Measurements from ENCODE around the gene UNCX. TPM values are rescaled to one million over a fixed set of nuclear protein-coding genes. Genes with fewer than 3 reads are reported as not detected.

Gene UNCX
- total RNA-seq, 2 experiments from 2014 or later, result not detected

- ChIA-PET CTCF (ENCODE audit: unreplicated experiment) (interaction anchor here (0.6 kb wide), 1 partner anchor 34 kb away, joined by 3 read pairs; no protein-coding TSS in a partner anchor), POLR2A (interaction anchor here (0.7 kb wide), 1 partner anchor 745 kb away, joined by 3 read pairs; no protein-coding TSS in a partner anchor)
- intact Hi-C loops (cut with micrococcal nuclease; ENCODE audit: unreplicated experiment), result no loop called here
- DNase-seq (ENCODE audit: low spot score), result no peak
- Histone ChIP-seq H3K4me3 (ENCODE audit: low read depth, low read length, poor library complexity, severe bottlenecking) (no peak overlapping the region), H3K9me2 (ENCODE audit: insufficient read depth, low read length) (no peaks in the 10 kb centered on the region), H3K4me2 (ENCODE audit: low read length) (no peak overlapping the region), H3K36me3 (ENCODE audit: insufficient read depth, low read length) (no peaks in the 10 kb centered on the region), H3K27ac (ENCODE audit: low read depth, low read length, poor library complexity, severe bottlenecking) (no peak overlapping the region), H3K79me2 (ENCODE audit: insufficient read depth, low read depth, low read length) (no peaks in the 10 kb centered on the region), H4K20me1 (ENCODE audit: insufficient read depth, low read length) (no peaks in the 10 kb centered on the region), H2AFZ (ENCODE audit: low read length) (no peak overlapping the region), H3K9me3 (ENCODE audit: low read length) (no peaks in the 10 kb centered on the region), H3K4me1 (ENCODE audit: insufficient read depth, low read length, poor library complexity, severe bottlenecking) (no peaks in the 10 kb centered on the region)
- TF ChIP-seq, protein P1, sequence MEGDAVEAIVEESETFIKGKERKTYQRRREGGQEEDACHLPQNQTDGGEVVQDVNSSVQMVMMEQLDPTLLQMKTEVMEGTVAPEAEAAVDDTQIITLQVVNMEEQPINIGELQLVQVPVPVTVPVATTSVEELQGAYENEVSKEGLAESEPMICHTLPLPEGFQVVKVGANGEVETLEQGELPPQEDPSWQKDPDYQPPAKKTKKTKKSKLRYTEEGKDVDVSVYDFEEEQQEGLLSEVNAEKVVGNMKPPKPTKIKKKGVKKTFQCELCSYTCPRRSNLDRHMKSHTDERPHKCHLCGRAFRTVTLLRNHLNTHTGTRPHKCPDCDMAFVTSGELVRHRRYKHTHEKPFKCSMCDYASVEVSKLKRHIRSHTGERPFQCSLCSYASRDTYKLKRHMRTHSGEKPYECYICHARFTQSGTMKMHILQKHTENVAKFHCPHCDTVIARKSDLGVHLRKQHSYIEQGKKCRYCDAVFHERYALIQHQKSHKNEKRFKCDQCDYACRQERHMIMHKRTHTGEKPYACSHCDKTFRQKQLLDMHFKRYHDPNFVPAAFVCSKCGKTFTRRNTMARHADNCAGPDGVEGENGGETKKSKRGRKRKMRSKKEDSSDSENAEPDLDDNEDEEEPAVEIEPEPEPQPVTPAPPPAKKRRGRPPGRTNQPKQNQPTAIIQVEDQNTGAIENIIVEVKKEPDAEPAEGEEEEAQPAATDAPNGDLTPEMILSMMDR (conservative IDR thresholded peaks at IDR 0.05; ENCODE audit: low read length), result no peak
- no peak for TF ChIP-seq EZH2phosphoT487 (IDR thresholded peaks at IDR 0.05; ENCODE audit: borderline replicate concordance, low read depth, low read length)
- no TSS peak for BruUV-seq (replicated peaks)
Observed at GRCh38 chr7:1284743-1285458, 52.2 kb downstream of the UNCX start.

GRCh38 chr7:1285556-1286301 lies 53.1 kb downstream of the UNCX start:
- no peak overlapping the region for H3K27ac ChIP-seq (ENCODE audit: low read depth, low read length, poor library complexity, severe bottlenecking)
- POLR2A ChIA-PET, result no interaction called here
- H3K4me1 ChIP-seq (ENCODE audit: insufficient read depth, low read length, poor library complexity, severe bottlenecking), result no peaks in the 10 kb centered on the region
- TF ChIP-seq EZH2phosphoT487 (IDR thresholded peaks at IDR 0.05; ENCODE audit: borderline replicate concordance, low read depth, low read length), result no peak
- TF ChIP-seq, protein P1 (conservative IDR thresholded peaks at IDR 0.05; ENCODE audit: low read length), result no peak
- no peak overlapping the region for H2AFZ ChIP-seq (ENCODE audit: low read length)
- no peaks in the 10 kb centered on the region for H3K9me2 ChIP-seq (ENCODE audit: insufficient read depth, low read length)
- H3K36me3 ChIP-seq (ENCODE audit: insufficient read depth, low read length), result no peaks in the 10 kb centered on the region
- DNase-seq (ENCODE audit: low spot score), result no peak
- H3K4me3 ChIP-seq (ENCODE audit: low read depth, low read length, poor library complexity, severe bottlenecking), result no peak overlapping the region
- H3K4me2 ChIP-seq (ENCODE audit: low read length), result no peak overlapping the region
- CTCF ChIA-PET (ENCODE audit: unreplicated experiment), result interaction anchor here (0.6 kb wide), 1 partner anchor 33 kb away, joined by 3 read pairs; no protein-coding TSS in a partner anchor
- H3K79me2 ChIP-seq (ENCODE audit: insufficient read depth, low read depth, low read length), result no peaks in the 10 kb centered on the region
- H4K20me1 ChIP-seq (ENCODE audit: insufficient read depth, low read length), result no peaks in the 10 kb centered on the region
- no peaks in the 10 kb centered on the region for H3K9me3 ChIP-seq (ENCODE audit: low read length)
- intact Hi-C loops (cut with micrococcal nuclease; ENCODE audit: unreplicated experiment), result no loop called here
- BruUV-seq (replicated peaks), result no TSS peak

Other genes starting within 250 kb of the UNCX start
- 0.31 TPM in 1 of 2 replicates, not detected in the other for gene CYP2W1, start 249.7 kb upstream of the UNCX start, total RNA-seq (2014; rRNA removed; shearing (Covaris generic))
- 1.3 and 1.5 TPM in 2 replicates for gene CYP2W1, start 249.7 kb upstream of the UNCX start, total RNA-seq (2022)
- gene GPR146, start 188.3 kb upstream of the UNCX start, total RNA-seq (2014; rRNA removed; shearing (Covaris generic)), result 0.62 and 0.95 TPM in 2 replicates
- 0.77 and 3.3 TPM in 2 replicates for gene GPR146, start 188.3 kb upstream of the UNCX start, total RNA-seq (2022)
- 22.9 and 34.9 TPM in 2 replicates for gene GPER1, start 144.8 kb upstream of the UNCX start, total RNA-seq (2014; rRNA removed; shearing (Covaris generic))
- 44.7 and 75.9 TPM in 2 replicates for gene GPER1, start 144.8 kb upstream of the UNCX start, total RNA-seq (2022)
- 20.2 and 22.9 TPM in 2 replicates for gene ZFAND2A, start 72.7 kb upstream of the UNCX start, total RNA-seq (2014; rRNA removed; shearing (Covaris generic))
- 20.4 and 24.8 TPM in 2 replicates for gene ZFAND2A, start 72.7 kb upstream of the UNCX start, total RNA-seq (2022)
- gene MICALL2, start 226.6 kb downstream of the UNCX start, total RNA-seq (2014; rRNA removed; shearing (Covaris generic)), result 1.1 and 1.4 TPM in 2 replicates
- 4.5 and 5.5 TPM in 2 replicates for gene MICALL2, start 226.6 kb downstream of the UNCX start, total RNA-seq (2022)

Data from OCI-LY7 (cell line).